Muscle of leg (tissue), 11 donors: ENCODE results near the gene RAD51B. TPM values are rescaled to one million over a fixed set of nuclear protein-coding genes. Genes with fewer than 3 reads are reported as not detected.

Experiments
- DNase-seq: peaks from one replicate; pipeline ENCODE4 v3.0.0; 2013
- H3K27ac ChIP-seq: one replicate; pipeline ENCODE4 v1.5.1; 2013; ENCODE audit warnings: mild to moderate bottlenecking, low read length, control low read depth
- H3K27me3 ChIP-seq: one replicate; pipeline ENCODE4 v1.6.1; 2013; ENCODE audit warnings: low read length; ENCODE audit not compliant: control insufficient read depth, insufficient read depth
- H3K36me3 ChIP-seq: one replicate; pipeline ENCODE4 v1.6.1; 2013; ENCODE audit warnings: low read length; ENCODE audit not compliant: control insufficient read depth, insufficient read depth
- H3K4me1 ChIP-seq: one replicate; pipeline ENCODE4 v1.6.1; 2013; ENCODE audit warnings: low read length; ENCODE audit not compliant: control insufficient read depth, insufficient read depth
- H3K4me3 ChIP-seq: one replicate; pipeline ENCODE4 v1.5.1; 2013; ENCODE audit warnings: low read length, control low read depth
- H3K9me3 ChIP-seq: replicated peaks from 2 replicates; pipeline ENCODE4 v1.6.1; 2013; ENCODE audit warnings: low read depth, low read length; ENCODE audit not compliant: control insufficient read depth
- WGBS: methylation state at CpG from one replicate; pipeline ENCODE4 v1.1.5; 2013; ENCODE audit warnings: missing lambda C conversion rate; ENCODE audit not compliant: insufficient coverage; 5-methylcytosine and 5-hydroxymethylcytosine counted together
- polyA plus RNA-seq, 8 donors: library from polyadenylated mRNA; unstranded; fragments of 120-200 nt; gene quantifications; one replicate each; pipeline versions ENCODE4 v1.2.1 to v1.2.3, GENCODE V29; 2013; ENCODE audit warnings: inconsistent platforms in 1 of 8, low replicate concordance in 1 of 8; ENCODE audit not compliant: insufficient read length in 8 of 8, insufficient read depth in 1 of 8
- total RNA-seq: library from RNA; stranded (reverse); fragments of 120-200 nt; gene quantifications from one replicate; pipeline ENCODE4 v1.2.4, GENCODE V29; 2013

Gene RAD51B
- total and polyA plus RNA-seq, 9 donors, result 6.0 to 16.5 (median 7.2) TPM

- DNase-seq, result no peak
- H3K4me3 ChIP-seq, result no peak overlapping the region
- WGBS, result 58% methylated on average over 2 of the region's 4 CpGs
Observed at GRCh38 chr14:68139431-68140075, 320.0 kb downstream of the RAD51B start.

GRCh38 chr14:68140076-68140741 is 320.6 kb downstream of the RAD51B start:
- WGBS, result no CpG with 5 or more reads among the region's 3 CpGs
- Histone ChIP-seq H3K4me1 (peaks cover 42% of the 10 kb centered on the region), H3K4me3 (no peak overlapping the region), H3K36me3 (no peaks in the 10 kb centered on the region), H3K9me3 (no peaks in the 10 kb centered on the region), H3K27ac (peak overlapping the region; percentile 82), H3K27me3 (no peaks in the 10 kb centered on the region)
- DNase-seq, result peak; percentile 94

More at GRCh38 chr14:68139431-68140075, 320.0 kb downstream of the RAD51B start:
- Histone ChIP-seq H3K4me1 (peaks cover 39% of the 10 kb centered on the region), H3K27ac (peak overlapping the region; percentile 82), H3K27me3 (no peaks in the 10 kb centered on the region), H3K36me3 (no peaks in the 10 kb centered on the region), H3K9me3 (no peaks in the 10 kb centered on the region)

GRCh38 chr14:68140806-68141205 is 321.2 kb downstream of the RAD51B start:
- no CpG with 5 or more reads among the region's 3 CpGs for WGBS
- H3K36me3 ChIP-seq, result no peaks in the 10 kb centered on the region
- H3K4me3 ChIP-seq, result no peak overlapping the region
- H3K4me1 ChIP-seq, result peaks cover 43% of the 10 kb centered on the region
- H3K27ac ChIP-seq, result peak overlapping the region; percentile 82
- no peak for DNase-seq
- H3K27me3 ChIP-seq, result no peaks in the 10 kb centered on the region
- no peaks in the 10 kb centered on the region for H3K9me3 ChIP-seq

GRCh38 chr14:68141281-68142088 is 321.9 kb downstream of the RAD51B start:
- Histone ChIP-seq H3K36me3 (no peaks in the 10 kb centered on the region), H3K9me3 (no peaks in the 10 kb centered on the region), H3K27me3 (no peaks in the 10 kb centered on the region), H3K4me3 (no peak overlapping the region), H3K4me1 (peaks cover 48% of the 10 kb centered on the region), H3K27ac (peak overlapping the region; percentile 4)
- no CpG with 5 or more reads among the region's 5 CpGs for WGBS
- peak; percentile 79 for DNase-seq

GRCh38 chr14:68143341-68143841 is 323.8 kb downstream of the RAD51B start:
- DNase-seq, result peak; percentile 97
- Histone ChIP-seq H3K27me3 (no peaks in the 10 kb centered on the region), H3K9me3 (peaks cover 3% of the 10 kb centered on the region), H3K27ac (peak overlapping the region; percentile 91), H3K36me3 (no peaks in the 10 kb centered on the region), H3K4me1 (peaks cover 42% of the 10 kb centered on the region), H3K4me3 (no peak overlapping the region)
- 15% methylated on average over 2 of the region's 4 CpGs for WGBS

GRCh38 chr14:68144051-68144681 is 324.6 kb downstream of the RAD51B start:
- Histone ChIP-seq H3K9me3 (peaks cover 6% of the 10 kb centered on the region), H3K36me3 (no peaks in the 10 kb centered on the region), H3K27me3 (no peaks in the 10 kb centered on the region), H3K27ac (peak overlapping the region; percentile 91), H3K4me1 (peaks cover 42% of the 10 kb centered on the region), H3K4me3 (no peak overlapping the region)
- 40% methylated on average over 1 of the region's 3 CpGs for WGBS
- DNase-seq, result peak; percentile 78

GRCh38 chr14:68145036-68145435 is 325.5 kb downstream of the RAD51B start:
- H3K4me1 ChIP-seq, result peaks cover 36% of the 10 kb centered on the region
- no CpG with 5 or more reads among the region's 2 CpGs for WGBS

GRCh38 chr14:68145539-68145938 is 326.0 kb downstream of the RAD51B start:
- peak overlapping the region; percentile 33 for H3K27ac ChIP-seq
- peak; percentile 81 for DNase-seq
- H3K4me3 ChIP-seq, result no peak overlapping the region
- peaks cover 7% of the 10 kb centered on the region for H3K9me3 ChIP-seq
- no peaks in the 10 kb centered on the region for H3K27me3 ChIP-seq
- no peaks in the 10 kb centered on the region for H3K36me3 ChIP-seq
- peaks cover 31% of the 10 kb centered on the region for H3K4me1 ChIP-seq

More at GRCh38 chr14:68145036-68145435, 325.5 kb downstream of the RAD51B start:
- peak overlapping the region; percentile 91 for H3K27ac ChIP-seq
- H3K9me3 ChIP-seq, result peaks cover 7% of the 10 kb centered on the region
- H3K36me3 ChIP-seq, result no peaks in the 10 kb centered on the region
- no peak for DNase-seq
- H3K4me3 ChIP-seq, result no peak overlapping the region
- H3K27me3 ChIP-seq, result no peaks in the 10 kb centered on the region

GRCh38 chr14:68146818-68147217 is 327.2 kb downstream of the RAD51B start:
- Histone ChIP-seq H3K4me1 (peaks cover 29% of the 10 kb centered on the region), H3K36me3 (no peaks in the 10 kb centered on the region), H3K4me3 (no peak overlapping the region), H3K9me3 (peaks cover 10% of the 10 kb centered on the region), H3K27me3 (no peaks in the 10 kb centered on the region), H3K27ac (peak overlapping the region; percentile 32)
- WGBS, result no CpG with 5 or more reads among the region's 3 CpGs
- peak; percentile 78 for DNase-seq
